SJSA1 (cell line): ENCODE results near the gene AK2. TPM values are rescaled to one million over a fixed set of nuclear protein-coding genes. Genes with fewer than 3 reads are reported as not detected.
"Not testable (repeated sequence)": the region's sequence is repeated elsewhere in the genome, so short reads cannot be mapped to it uniquely, and the experiment has no call there.

Source experiments
- DNase-seq, 2 experiments: peaks; one replicate each; pipeline ENCODE4 v3.0.0-alpha.2; 2015 to 2020; ENCODE audit warnings: low spot score in 2 of 2, low read depth in 1 of 2
- H3K27ac ChIP-seq: fragments of 250-450 bp; sonication (Bioruptor Pico); 2 replicates; pipeline ENCODE4 v1.5.1; 2020; ENCODE audit warnings: mild to moderate bottlenecking, moderate library complexity
- H3K27me3 ChIP-seq: fragments of 250-450 bp; sonication (Bioruptor Pico); replicated peaks from 2 replicates; pipeline ENCODE4 v1.5.1; 2020; ENCODE audit warnings: mild to moderate bottlenecking, moderate library complexity
- H3K36me3 ChIP-seq: fragments of 250-450 bp; sonication (Bioruptor Pico); 2 replicates; pipeline ENCODE4 v1.5.1; 2020; ENCODE audit warnings: mild to moderate bottlenecking
- H3K4me1 ChIP-seq: fragments of 250-450 bp; sonication (Bioruptor Pico); replicated peaks from 2 replicates; pipeline ENCODE4 v1.6.1; 2021; ENCODE audit warnings: mild to moderate bottlenecking
- H3K4me3 ChIP-seq: fragments of 250-450 bp; sonication (Bioruptor Pico); 2 replicates; pipeline ENCODE4 v1.5.1; 2020; ENCODE audit warnings: mild to moderate bottlenecking
- H3K9me3 ChIP-seq: fragments of 250-450 bp; sonication (Bioruptor Pico); replicated peaks from 2 replicates; pipeline ENCODE4 v1.5.1; 2020; ENCODE audit warnings: mild to moderate bottlenecking
- total RNA-seq: library from RNA; depleted of rRNA; stranded (reverse); fragments of >200 nt; shearing (Covaris generic); gene quantifications from 2 replicates; pipeline ENCODE4 v1.2.3, GENCODE V29; 2014

The AK2 gene
- total RNA-seq, 1 experiment from 2014 or later: 230 TPM

DNA sequence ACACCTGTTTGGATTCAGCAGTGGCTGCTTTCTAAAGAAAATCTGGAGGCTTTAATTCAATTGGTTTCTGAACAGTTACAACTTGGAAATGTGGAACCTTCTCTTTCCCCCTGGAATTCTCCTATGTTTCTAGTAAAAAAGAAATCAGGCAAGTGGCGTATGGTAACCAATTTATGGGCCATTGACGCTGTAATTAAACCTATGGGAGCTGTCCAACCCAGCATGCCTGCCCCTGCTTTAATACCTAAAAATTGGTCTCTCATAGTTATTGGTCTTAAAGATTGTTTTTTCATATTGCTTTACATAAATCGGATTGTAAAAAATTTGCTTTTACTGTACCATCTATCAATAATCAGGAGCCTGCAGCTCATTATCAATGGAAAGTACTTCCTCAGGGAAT lies 29.8 kb upstream of the AK2 start:
- not testable (repeated sequence) for DNase-seq, H3K27me3 ChIP-seq

DNA sequence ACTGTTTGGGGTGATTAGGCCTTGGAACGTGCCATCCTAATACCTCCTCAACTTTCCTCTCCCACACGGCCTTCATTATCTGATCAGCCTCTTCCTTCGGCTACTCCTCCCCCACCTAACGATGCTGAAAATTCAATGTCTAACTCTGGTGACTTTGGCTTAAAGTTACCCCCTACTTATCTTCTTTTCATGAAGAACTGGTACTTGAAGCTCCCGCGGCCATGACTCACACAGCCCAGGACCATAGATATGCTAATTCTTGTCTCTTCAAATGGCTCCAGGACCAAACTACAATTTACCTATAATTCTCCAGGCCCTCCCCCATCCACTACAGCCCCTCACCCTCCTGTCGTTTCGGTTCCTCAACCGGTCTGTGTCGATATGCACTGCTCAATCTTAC lies 28.6 kb upstream of the AK2 start:
- Histone ChIP-seq H3K36me3 (no peaks in the 10 kb centered on the region), H3K9me3 (peaks cover 25% of the 10 kb centered on the region), H3K4me3 (no peak overlapping the region), H3K27me3 (no peaks in the 10 kb centered on the region), H3K27ac (no peak overlapping the region), H3K4me1 (peaks cover 3% of the 10 kb centered on the region; the same call in 1 of the 2 replicates)
- DNase-seq: no peak

More for the DNA sequence above, 29.8 kb upstream of the AK2 start:
- peaks cover 24% of the 10 kb centered on the region for H3K9me3 ChIP-seq
- H3K4me3 ChIP-seq, H3K36me3 ChIP-seq, H3K4me1 ChIP-seq, H3K27ac ChIP-seq: not testable (repeated sequence)

DNA sequence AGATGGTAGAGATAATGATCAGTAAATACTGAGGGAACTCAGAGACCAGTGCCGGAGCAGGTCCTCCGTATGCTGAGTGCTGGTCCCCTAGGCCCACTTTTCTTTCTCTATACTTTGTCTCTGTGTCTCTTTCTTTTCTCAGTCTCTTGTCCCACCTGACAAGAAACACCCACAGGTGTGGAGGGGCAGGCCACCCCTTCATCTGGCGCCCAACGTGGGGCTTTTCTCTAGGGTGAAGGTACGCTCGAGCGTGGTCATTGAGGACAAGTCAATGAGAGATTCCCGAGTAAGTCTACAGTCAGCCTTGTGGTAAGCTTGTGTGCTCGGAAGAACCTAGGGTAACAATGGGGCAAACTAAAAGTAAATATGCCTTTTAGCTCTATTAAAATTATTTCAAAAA lies 27.6 kb upstream of the AK2 start:
- not testable (repeated sequence) for H3K27me3 ChIP-seq, H3K27ac ChIP-seq, DNase-seq, H3K36me3 ChIP-seq, H3K4me1 ChIP-seq, H3K4me3 ChIP-seq
- H3K9me3 ChIP-seq: peaks cover 25% of the 10 kb centered on the region

DNA sequence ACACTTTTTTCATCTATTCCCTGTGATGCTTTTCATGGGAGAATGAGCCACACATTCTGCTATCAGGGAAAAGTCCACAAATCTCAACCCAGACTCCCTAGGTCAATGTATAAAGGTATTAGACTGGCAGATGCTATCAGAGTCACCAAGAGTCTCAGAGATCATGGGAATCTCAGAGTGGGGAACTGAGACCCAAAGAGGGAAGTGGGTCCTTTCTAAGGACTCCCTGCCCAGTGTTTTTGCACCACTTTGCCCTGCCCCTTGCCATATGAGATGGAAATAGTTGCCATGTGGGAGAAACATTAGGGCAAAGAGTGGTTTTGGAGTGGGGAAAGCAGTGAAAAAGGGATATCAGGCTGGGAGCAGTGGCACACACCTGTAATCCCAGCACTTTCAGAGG lies 25.2 kb upstream of the AK2 start:
- peaks cover 25% of the 10 kb centered on the region for H3K9me3 ChIP-seq
- H3K27ac ChIP-seq: no peak overlapping the region
- no peak overlapping the region for H3K4me3 ChIP-seq
- no peak for DNase-seq
- no peaks in the 10 kb centered on the region for H3K36me3 ChIP-seq
- no peaks in the 10 kb centered on the region for H3K27me3 ChIP-seq
- peaks cover 7% of the 10 kb centered on the region for H3K4me1 ChIP-seq

DNA sequence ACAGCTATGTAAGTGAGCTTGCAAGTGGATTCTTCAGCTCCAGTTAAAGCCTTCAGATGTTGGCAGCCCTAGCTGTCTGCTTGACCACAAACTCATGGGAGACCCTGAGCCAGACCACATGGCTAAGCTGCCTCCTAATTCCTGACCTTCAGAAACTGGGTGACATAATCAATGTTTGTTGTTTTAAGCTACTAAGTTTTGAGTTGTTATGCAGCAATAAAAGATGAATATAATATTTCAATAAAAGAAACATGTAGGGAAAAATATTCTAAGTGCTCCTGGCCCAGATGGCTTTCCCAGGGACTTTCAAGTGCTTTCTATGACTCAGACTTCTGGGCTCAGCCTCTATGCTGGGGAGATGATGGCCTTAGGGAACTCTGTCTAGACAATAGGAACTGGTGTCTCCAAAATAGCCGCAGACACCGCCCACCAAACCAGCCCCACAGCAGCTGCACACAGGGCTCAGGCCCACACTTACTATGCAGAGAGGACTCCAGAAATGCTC lies 23.9 kb upstream of the AK2 start:
- H3K4me1 ChIP-seq: peaks cover 7% of the 10 kb centered on the region
- H3K9me3 ChIP-seq: peaks cover 25% of the 10 kb centered on the region
- H3K4me3 ChIP-seq: no peak overlapping the region
- peak; percentile 78 to 80 for DNase-seq
- H3K27ac ChIP-seq: no peak overlapping the region
- H3K27me3 ChIP-seq: no peaks in the 10 kb centered on the region
- no peaks in the 10 kb centered on the region for H3K36me3 ChIP-seq

DNA sequence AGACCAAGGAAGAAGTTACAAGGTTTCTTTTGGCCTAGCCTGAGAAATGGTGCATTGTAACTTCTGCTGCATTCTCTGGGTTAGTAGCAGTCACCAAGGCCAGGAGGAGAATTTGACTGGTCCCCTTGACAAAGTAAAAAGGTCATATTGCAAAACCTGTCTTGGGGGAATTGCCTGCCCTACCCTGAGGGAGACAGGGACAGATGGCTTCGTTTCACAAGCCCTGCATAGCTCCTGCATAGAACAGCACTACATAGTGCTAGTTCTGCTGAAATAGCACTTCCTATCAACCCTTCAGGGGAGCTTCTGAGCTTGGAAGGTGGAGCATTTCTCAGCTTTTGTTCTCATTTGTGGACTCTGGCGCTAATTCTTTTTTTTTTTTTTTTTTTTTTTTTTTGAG lies 20.4 kb upstream of the AK2 start:
- Histone ChIP-seq H3K36me3 (no peaks in the 10 kb centered on the region), H3K4me1 (peaks cover 11% of the 10 kb centered on the region), H3K4me3 (no peak overlapping the region), H3K9me3 (peaks cover 6% of the 10 kb centered on the region; the same call in 1 of the 2 replicates), H3K27ac (no peak overlapping the region), H3K27me3 (no peaks in the 10 kb centered on the region)
- no peak for DNase-seq

DNA sequence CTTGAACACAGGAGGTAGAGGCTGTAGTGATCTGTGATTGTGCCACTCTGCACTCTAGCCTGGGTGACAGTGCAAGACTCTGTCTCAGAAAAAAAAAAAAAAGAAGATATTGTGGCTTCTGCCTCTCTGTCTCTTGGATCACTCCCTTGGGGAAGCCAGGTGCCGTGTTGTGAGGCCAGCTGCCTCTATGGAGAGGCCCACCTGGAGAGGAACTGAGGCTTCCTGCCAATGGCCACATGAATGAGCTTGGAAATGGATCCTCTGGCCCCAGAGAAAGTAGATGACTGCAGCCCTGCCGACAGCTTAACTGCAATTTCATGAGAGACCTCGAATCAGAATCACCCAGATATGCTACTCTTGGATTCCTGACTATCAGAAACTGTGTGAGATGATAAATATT lies 19.7 kb upstream of the AK2 start:
- Histone ChIP-seq H3K27ac (no peak overlapping the region), H3K4me1 (peaks cover 11% of the 10 kb centered on the region), H3K9me3 (0 out of 2 replicates have a peak, but pooled peaks cover under 1% of the 10 kb centered on the region), H3K4me3 (no peak overlapping the region), H3K36me3 (no peaks in the 10 kb centered on the region), H3K27me3 (no peaks in the 10 kb centered on the region)
- no peak for DNase-seq

DNA sequence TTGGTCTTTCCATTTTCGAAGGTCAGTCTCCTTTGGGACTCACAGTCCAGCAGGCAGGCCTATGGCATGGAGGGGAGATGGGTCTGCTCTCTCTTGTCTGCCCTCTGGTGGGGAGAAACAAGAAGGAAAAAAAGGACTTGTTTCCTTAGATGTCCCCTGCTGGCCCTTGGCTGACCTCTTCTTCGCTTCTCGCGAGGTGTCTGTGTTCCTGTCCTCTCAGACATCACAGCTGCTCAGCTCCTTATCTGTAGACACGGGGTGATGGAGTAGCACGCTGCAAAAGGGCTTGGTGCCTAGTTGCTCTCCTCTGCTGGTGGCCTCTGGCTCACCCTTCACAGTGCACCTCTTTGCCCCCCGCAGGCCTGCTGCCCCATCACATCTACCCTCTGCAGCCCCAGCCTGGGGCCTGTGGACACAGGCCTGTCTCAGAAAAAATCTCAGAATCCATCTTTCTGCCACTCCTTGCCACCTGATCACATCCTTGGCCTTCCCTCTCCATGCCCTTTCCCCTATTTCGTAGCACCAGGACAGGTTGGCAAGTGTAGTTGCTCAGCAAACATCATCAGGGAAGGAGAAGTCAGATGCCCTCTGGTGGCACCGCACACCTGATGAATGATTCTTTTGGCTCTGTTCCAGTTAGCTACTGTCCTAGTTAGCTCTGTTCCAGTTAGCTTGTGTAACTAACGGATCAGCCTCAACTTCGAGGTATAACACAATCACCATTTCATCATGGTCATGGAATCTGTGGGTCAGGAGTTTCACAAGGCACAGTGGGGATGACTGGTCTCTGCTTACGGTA lies 18.7 kb upstream of the AK2 start:
- no peaks in the 10 kb centered on the region for H3K36me3 ChIP-seq
- no peaks in the 10 kb centered on the region for H3K27me3 ChIP-seq
- no peak overlapping the region for H3K27ac ChIP-seq
- DNase-seq: peak; percentile 68 to 75
- no peak overlapping the region for H3K4me3 ChIP-seq
- no peaks in the 10 kb centered on the region for H3K9me3 ChIP-seq
- H3K4me1 ChIP-seq: peaks cover 15% of the 10 kb centered on the region

DNA sequence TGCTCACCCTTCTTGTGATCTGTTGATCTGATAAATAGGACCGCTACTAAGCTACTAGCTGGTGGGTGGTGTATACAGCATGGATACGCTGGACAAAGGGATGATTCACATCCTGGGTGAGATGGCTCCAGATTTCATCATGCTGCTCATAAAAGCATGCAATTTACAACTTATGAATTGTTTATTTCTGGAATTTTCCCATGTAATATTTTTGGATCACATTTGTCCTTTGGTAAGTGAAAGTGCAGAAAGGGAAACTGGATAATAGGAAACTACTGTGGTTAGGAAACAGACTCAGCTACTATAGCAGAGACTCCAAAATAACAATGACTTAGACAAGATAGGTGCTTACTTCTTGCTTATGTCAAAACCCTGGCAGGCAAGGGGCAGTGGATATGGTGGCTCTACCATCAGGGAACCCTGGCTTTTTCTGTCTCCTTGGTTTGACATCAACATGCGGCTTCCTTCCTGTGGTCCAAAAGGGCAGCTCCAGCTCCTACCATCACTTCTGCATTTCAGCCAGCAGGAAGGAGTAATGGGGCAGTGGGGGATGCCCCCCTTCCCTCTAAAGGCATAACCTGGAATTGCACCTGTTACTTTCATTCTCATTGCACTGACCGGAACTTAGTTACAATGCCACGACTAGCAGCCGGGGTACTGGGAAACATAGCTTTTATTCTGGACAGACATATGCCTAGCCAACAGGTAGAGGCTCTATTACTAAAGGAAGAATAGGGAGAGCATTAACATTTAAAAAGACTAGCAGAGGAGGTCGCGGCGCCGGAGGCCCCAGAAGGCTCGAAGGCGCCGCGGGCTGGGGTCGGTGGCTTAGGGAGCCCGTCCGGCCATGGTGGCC lies 13.8 kb upstream of the AK2 start:
- Histone ChIP-seq H3K36me3 (no peaks in the 10 kb centered on the region), H3K27me3 (no peaks in the 10 kb centered on the region), H3K4me1 (peaks cover 27% of the 10 kb centered on the region), H3K9me3 (no peaks in the 10 kb centered on the region), H3K27ac (peak overlapping the region; percentile 91), H3K4me3 (no peak overlapping the region)
- DNase-seq: peak; percentile 78 to 80

DNA sequence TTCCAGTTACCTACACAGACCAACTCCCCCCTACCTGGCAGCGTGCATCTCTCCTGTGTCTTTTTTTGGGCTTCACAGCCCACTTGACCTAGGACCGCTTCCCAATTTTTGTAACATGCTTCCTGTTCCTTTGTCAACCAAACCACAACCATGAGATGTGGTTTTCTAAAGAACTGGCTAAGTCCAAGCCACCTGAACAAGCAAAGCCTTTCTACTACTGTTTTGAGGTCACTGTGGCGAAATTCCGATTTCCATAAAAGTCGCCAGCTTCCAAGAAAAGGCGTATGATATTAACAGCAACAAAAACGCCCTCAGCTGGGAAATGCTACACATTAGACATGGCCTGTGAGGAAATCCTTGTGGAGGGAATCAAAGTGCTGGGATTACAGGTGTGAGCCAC lies 12.7 kb upstream of the AK2 start:
- DNase-seq: no peak
- H3K9me3 ChIP-seq: no peaks in the 10 kb centered on the region
- no peaks in the 10 kb centered on the region for H3K36me3 ChIP-seq
- H3K27me3 ChIP-seq: no peaks in the 10 kb centered on the region
- H3K27ac ChIP-seq: peak overlapping the region; percentile 91
- no peak overlapping the region for H3K4me3 ChIP-seq
- H3K4me1 ChIP-seq: peaks cover 24% of the 10 kb centered on the region

DNA sequence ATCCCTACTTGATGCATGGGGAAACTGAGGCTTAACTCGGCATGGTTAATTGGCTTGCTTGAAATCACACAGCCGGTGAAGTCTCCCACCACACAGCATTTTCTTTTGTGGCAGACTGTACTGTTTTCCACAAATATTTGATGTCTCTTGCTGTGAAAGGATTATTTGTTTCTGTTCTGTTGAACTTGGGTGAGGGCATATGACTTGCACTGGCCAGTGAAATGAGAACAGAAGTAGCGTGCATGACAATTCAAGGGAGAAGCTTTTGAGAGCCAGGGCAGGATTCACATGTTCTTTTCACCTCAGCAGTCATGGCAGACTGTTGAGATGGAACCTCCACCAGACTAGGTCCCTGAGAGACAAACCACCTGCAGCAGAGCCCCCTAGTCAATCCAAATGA lies 11.7 kb upstream of the AK2 start:
- DNase-seq: no peak
- Histone ChIP-seq H3K9me3 (no peaks in the 10 kb centered on the region), H3K27ac (no peak overlapping the region), H3K4me3 (no peak overlapping the region), H3K4me1 (peaks cover 24% of the 10 kb centered on the region), H3K36me3 (no peaks in the 10 kb centered on the region), H3K27me3 (no peaks in the 10 kb centered on the region)

DNA sequence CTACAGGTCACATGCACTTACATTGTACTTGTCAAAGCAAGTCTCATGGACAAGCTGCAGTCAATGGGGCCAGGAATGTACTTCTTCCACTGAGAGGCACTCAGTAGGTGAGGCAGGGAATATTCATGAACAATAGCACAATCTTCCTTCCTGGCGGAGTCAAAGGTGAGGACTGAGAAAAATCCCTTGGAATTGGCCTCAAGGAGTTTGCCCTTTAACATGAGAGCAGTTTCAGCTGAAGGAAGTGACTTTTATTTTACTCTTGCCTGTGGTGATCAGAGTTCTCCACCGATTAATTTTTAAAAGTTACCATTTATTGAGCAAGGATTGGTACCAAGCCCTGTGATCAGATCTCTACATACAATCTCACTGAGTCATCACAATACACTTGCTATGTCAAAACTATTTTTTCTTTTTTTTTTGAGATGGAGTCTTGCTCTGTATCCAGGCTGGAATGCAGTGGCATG lies 11.2 kb upstream of the AK2 start:
- Histone ChIP-seq H3K4me1 (peaks cover 24% of the 10 kb centered on the region), H3K27ac (no peak overlapping the region)
- no peak for DNase-seq

DNA sequence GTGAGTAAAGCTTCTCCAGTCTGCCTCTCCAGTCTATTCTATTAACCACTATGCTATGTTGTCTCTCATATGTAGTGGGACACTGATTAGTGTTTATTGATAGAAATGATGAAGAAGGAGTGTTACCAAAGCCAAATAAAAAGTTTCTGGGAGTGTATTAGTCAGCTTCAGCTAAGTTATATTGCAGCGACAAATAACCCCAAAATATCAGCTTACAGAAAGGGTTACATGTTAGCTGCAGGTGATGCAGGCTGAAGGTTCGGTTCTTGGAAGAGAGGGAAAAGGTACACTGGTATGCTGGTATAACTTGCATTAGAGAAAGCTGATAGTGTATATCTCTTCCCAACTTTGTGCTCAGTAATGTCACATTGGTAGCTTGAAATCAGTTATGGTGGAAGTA lies 10.6 kb upstream of the AK2 start:
- H3K27ac ChIP-seq: no peak overlapping the region
- H3K9me3 ChIP-seq: no peaks in the 10 kb centered on the region; the same call in 1 of the 2 replicates
- no peaks in the 10 kb centered on the region for H3K27me3 ChIP-seq
- no peak overlapping the region for H3K4me3 ChIP-seq
- no peaks in the 10 kb centered on the region for H3K36me3 ChIP-seq
- H3K4me1 ChIP-seq: peaks cover 24% of the 10 kb centered on the region
- DNase-seq: no peak

More for the DNA sequence above, 11.2 kb upstream of the AK2 start:
- no peaks in the 10 kb centered on the region for H3K36me3 ChIP-seq
- H3K27me3 ChIP-seq: no peaks in the 10 kb centered on the region
- no peak overlapping the region for H3K4me3 ChIP-seq
- H3K9me3 ChIP-seq: no peaks in the 10 kb centered on the region; the same call in 1 of the 2 replicates

DNA sequence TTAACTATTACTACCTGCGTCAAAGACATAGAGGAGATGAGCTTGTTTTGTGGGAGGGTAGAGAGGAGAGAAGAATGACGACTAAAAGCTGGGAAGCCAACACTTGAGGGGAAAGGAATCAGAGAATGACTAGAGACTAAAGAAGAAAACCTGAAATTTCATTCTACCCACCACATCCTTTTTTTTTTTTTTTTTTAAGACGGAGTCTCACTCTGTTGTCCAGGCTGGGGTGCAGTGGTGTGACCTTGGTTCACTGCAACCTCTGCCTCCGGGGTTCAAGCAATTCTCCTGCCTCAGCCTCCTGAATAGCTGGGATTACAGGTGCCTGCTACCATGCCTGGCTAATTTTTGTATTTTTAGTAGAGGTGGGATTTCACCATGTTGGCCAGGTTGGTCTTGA lies 9.6 kb upstream of the AK2 start:
- not testable (repeated sequence) for H3K4me3 ChIP-seq, H3K27me3 ChIP-seq, H3K27ac ChIP-seq, DNase-seq, H3K9me3 ChIP-seq, H3K36me3 ChIP-seq
- peaks cover 24% of the 10 kb centered on the region for H3K4me1 ChIP-seq
